Gastrocnemius medialis (tissue), 4 donors: Measurements from ENCODE around the gene PLCB1. TPM values are rescaled to one million over a fixed set of nuclear protein-coding genes. Genes with fewer than 3 reads are reported as not detected.

Experiments used
- ATAC-seq, 2 donors: fragments of 150-250 bp; one replicate each; pipeline ENCODE4 v1.9.1; 2016
- DNase-seq, 2 donors: peaks; one replicate each; pipeline ENCODE4 v3.0.0-alpha.2; 2019
- H3K27ac ChIP-seq, 4 donors: fragments of 200-600 bp; sonication (generic); 1 replicate in 1 of 4; 2 replicates in 3 of 4; pipeline ENCODE4 v1.5.1; 2016 to 2018; ENCODE audit warnings: mild to moderate bottlenecking in 2 of 4, moderate library complexity in 1 of 4
- H3K27me3 ChIP-seq, 3 donors: fragments of 200-600 bp; sonication (generic) in 2 of 3; 1 replicate in 1 of 3; 2 replicates in 2 of 3; pipeline versions ENCODE4 v1.5.1 to v1.6.0; 2016 to 2019; ENCODE audit warnings: mild to moderate bottlenecking in 1 of 3, moderate library complexity in 1 of 3
- H3K36me3 ChIP-seq, 2 donors: fragments of 200-600 bp; sonication (generic) in 1 of 2; one replicate each; pipeline ENCODE4 v1.5.1; 2017 to 2018
- H3K4me1 ChIP-seq, 2 donors: fragments of 200-600 bp; sonication (generic) in 1 of 2; one replicate each; pipeline ENCODE4 v1.5.1; 2016 to 2017; ENCODE audit warnings: mild to moderate bottlenecking in 2 of 2
- H3K4me3 ChIP-seq, 4 donors: fragments of 200-600 bp; sonication (generic) in 3 of 4; 1 replicate in 1 of 4; 2 replicates in 3 of 4; pipeline ENCODE4 v1.5.1; 2016 to 2019; ENCODE audit warnings: mild to moderate bottlenecking in 2 of 4
- H3K9me3 ChIP-seq, 3 donors: fragments of 200-600 bp; sonication (generic) in 2 of 3; 1 replicate in 1 of 3; 2 replicates in 2 of 3; pipeline ENCODE4 v1.5.1; 2016 to 2019
- POLR2A ChIP-seq, 2 donors: fragments of 450-650 bp; IDR thresholded peaks; one replicate each; pipeline ENCODE4 v1.6.1; 2017; ENCODE audit warnings: antibody characterized with exemption in 2 of 2, mild to moderate bottlenecking in 2 of 2, moderate library complexity in 2 of 2
- in situ Hi-C, 4 donors: fragments of 200-750 bp; cut with MboI; loops; one replicate each; pipeline versions ENCODE4 v1.15.0 to v1.8.0; 2017; ENCODE audit warnings: low sequenced_read_pairs in 4 of 4
- intact Hi-C: fragments of 100-400 bp; cut with DNase I; formaldehyde crosslinking; loops from one replicate; pipeline ENCODE4 v1.15.1; 2023; ENCODE audit warnings: low total_unique reads
- total RNA-seq, 4 donors: library from RNA; depleted of rRNA; stranded (reverse); fragments of >200 nt; gene quantifications; one replicate each; pipeline versions ENCODE4 v1.1.0 to v1.2.3, GENCODE V29; 2016
- TF ChIP-seq, protein P1 (sequence below), 5 experiments: fragments of 450-650 bp in 3 of 5; fragments of 200-600 bp in 2 of 5; sonication (generic) in 2 of 5; IDR thresholded peaks in 4 of 5; conservative IDR thresholded peaks in 1 of 5; 1 replicate in 4 of 5; 2 replicates in 1 of 5; pipeline ENCODE4 v1.5.1; 2016 to 2019; ENCODE audit warnings: antibody characterized with exemption in 5 of 5, mild to moderate bottlenecking in 3 of 5, moderate library complexity in 3 of 5

Gene PLCB1
- total RNA-seq, 4 donors from 2014 or later, result 4.1 to 10.0 (median 7.6) TPM

DNA sequence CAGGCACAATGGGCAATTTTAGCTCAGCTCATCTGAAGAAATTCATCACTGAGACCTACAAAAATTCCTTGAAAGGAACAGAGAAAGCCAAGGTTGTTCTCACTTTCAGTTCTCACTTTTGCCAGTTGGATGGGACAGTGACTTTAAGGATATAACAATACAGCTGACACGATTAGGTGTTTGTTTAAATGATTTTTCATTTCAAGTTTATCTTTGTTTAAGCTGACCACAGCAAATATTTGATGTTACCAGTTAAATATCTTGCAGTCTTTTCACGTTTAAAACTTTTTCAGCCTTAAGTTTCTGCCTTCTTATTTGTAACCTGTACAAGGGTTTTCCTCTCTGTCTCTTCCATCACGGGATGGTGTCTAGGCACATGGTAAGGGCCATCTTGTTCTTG, 93.6 kb downstream of the PLCB1 start:
- TF ChIP-seq POLR2A (IDR thresholded peaks at IDR 0.05), result no peak
- TF ChIP-seq, protein P1, sequence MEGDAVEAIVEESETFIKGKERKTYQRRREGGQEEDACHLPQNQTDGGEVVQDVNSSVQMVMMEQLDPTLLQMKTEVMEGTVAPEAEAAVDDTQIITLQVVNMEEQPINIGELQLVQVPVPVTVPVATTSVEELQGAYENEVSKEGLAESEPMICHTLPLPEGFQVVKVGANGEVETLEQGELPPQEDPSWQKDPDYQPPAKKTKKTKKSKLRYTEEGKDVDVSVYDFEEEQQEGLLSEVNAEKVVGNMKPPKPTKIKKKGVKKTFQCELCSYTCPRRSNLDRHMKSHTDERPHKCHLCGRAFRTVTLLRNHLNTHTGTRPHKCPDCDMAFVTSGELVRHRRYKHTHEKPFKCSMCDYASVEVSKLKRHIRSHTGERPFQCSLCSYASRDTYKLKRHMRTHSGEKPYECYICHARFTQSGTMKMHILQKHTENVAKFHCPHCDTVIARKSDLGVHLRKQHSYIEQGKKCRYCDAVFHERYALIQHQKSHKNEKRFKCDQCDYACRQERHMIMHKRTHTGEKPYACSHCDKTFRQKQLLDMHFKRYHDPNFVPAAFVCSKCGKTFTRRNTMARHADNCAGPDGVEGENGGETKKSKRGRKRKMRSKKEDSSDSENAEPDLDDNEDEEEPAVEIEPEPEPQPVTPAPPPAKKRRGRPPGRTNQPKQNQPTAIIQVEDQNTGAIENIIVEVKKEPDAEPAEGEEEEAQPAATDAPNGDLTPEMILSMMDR (IDR thresholded peaks at IDR 0.05 in 4 of 5, conservative IDR thresholded peaks at IDR 0.05 in 1 of 5), result no peak
- in situ Hi-C loops, result no loop called here
- intact Hi-C loops, result no loop called here
- DNase-seq (no peak), ATAC-seq (no peak)
- Histone ChIP-seq H3K27me3 (no peaks in the 10 kb centered on the region), H3K9me3 (no peaks in the 10 kb centered on the region), H3K4me1 (peaks cover 0 to 35% of the 10 kb centered on the region in 2 donors), H3K27ac (no peak overlapping the region), H3K36me3 (no peaks in the 10 kb centered on the region), H3K4me3 (no peak overlapping the region)

DNA sequence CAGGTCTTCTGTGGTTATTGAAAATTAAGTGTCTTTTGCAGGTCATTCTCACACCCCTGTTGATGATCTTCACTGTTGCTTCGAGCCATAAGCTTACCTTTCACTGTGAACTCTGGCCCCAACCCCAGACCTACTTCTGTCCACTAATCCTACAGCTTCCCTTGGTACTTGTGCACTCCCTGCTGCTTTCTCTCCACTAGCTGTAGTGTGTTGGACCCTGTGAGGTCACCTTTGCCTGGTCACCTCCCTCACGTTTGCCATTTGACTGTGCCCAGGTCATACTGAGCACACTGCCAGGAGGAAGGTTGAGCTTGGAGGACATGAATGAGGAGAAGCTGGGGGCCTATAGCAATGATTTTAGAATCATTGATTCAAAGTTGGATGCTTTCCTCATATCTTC, 94.0 kb downstream of the PLCB1 start:
- in situ Hi-C loops, result no loop called here
- no peak overlapping the region for H3K27ac ChIP-seq
- no peak for DNase-seq

GRCh38 chr20:8227293-8227692, 95.2 kb downstream of the PLCB1 start:
- Histone ChIP-seq H3K9me3 (no peaks in the 10 kb centered on the region), H3K27me3 (no peaks in the 10 kb centered on the region)
- ATAC-seq, result no peak

More for the DNA sequence above, 94.0 kb downstream of the PLCB1 start:
- Histone ChIP-seq H3K27me3 (no peaks in the 10 kb centered on the region), H3K4me3 (no peak overlapping the region), H3K36me3 (no peaks in the 10 kb centered on the region), H3K9me3 (no peaks in the 10 kb centered on the region), H3K4me1 (peaks cover 0 to 35% of the 10 kb centered on the region in 2 donors)
- intact Hi-C loops, result no loop called here
- TF ChIP-seq POLR2A (IDR thresholded peaks at IDR 0.05), result no peak
- TF ChIP-seq, protein P1 (IDR thresholded peaks at IDR 0.05 in 4 of 5, conservative IDR thresholded peaks at IDR 0.05 in 1 of 5), result no peak
- ATAC-seq, result no peak

GRCh38 chr20:8228315-8228714, 96.2 kb downstream of the PLCB1 start:
- peaks cover 14 to 43% of the 10 kb centered on the region in 2 donors for H3K4me1 ChIP-seq
- in situ Hi-C loops (no loop called here), intact Hi-C loops (no loop called here)
- no peaks in the 10 kb centered on the region for H3K27me3 ChIP-seq
- DNase-seq (no peak), ATAC-seq (no peak)
- no peak overlapping the region for H3K27ac ChIP-seq
- TF ChIP-seq, protein P1 (IDR thresholded peaks at IDR 0.05 in 4 of 5, conservative IDR thresholded peaks at IDR 0.05 in 1 of 5), result no peak
- no peak for TF ChIP-seq POLR2A (IDR thresholded peaks at IDR 0.05)
- no peak overlapping the region for H3K4me3 ChIP-seq
- H3K9me3 ChIP-seq, result no peaks in the 10 kb centered on the region
- H3K36me3 ChIP-seq, result no peaks in the 10 kb centered on the region

More at GRCh38 chr20:8227293-8227692, 95.2 kb downstream of the PLCB1 start:
- DNase-seq, result no peak
- Histone ChIP-seq H3K4me1 (peaks cover 8 to 41% of the 10 kb centered on the region in 2 donors), H3K36me3 (no peaks in the 10 kb centered on the region), H3K27ac (no peak overlapping the region), H3K4me3 (no peak overlapping the region)
- intact Hi-C loops, result no loop called here
- in situ Hi-C loops, result no loop called here
- TF ChIP-seq POLR2A (IDR thresholded peaks at IDR 0.05), result no peak
- TF ChIP-seq, protein P1 (IDR thresholded peaks at IDR 0.05 in 4 of 5, conservative IDR thresholded peaks at IDR 0.05 in 1 of 5), result no peak

DNA sequence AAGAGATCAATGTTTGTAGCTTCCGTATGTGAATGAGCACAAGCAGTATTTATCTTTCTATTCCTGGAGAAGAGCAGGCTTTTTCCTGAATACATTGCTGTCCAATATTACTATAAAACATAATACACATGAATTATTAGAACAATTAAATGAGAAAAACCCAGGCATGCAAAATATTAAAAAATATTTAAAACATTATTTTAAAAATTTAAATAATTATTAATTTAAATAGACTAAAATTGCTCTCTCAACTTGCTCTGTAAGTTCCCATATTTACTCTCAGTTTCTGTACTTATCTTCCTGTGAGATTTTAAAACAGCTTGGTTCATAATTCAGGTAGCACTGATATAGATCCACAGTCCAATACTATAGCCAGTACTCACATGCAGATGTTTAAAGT, 97.0 kb downstream of the PLCB1 start:
- Histone ChIP-seq H3K27me3 (no peaks in the 10 kb centered on the region), H3K9me3 (no peaks in the 10 kb centered on the region), H3K4me3 (no peak overlapping the region), H3K4me1 (peaks cover 21 to 46% of the 10 kb centered on the region in 2 donors), H3K36me3 (no peaks in the 10 kb centered on the region), H3K27ac (no peak overlapping the region)
- in situ Hi-C loops (no loop called here), intact Hi-C loops (no loop called here)
- TF ChIP-seq, protein P1 (IDR thresholded peaks at IDR 0.05 in 4 of 5, conservative IDR thresholded peaks at IDR 0.05 in 1 of 5), result no peak
- TF ChIP-seq POLR2A (IDR thresholded peaks at IDR 0.05), result no peak
- no peak for ATAC-seq
- DNase-seq, result no peak
